Spleen (tissue), 11 donors: ENCODE results near the gene PROK1. TPM values are rescaled to one million over a fixed set of nuclear protein-coding genes. Genes with fewer than 3 reads are reported as not detected.

Source experiments
- DNase-seq: peaks from one replicate; pipeline ENCODE4 v3.0.0-alpha.2; 2020
- H3K27ac ChIP-seq, 8 donors: fragments of 200-600 bp; sonication (generic) in 7 of 8; 1 replicate in 4 of 8; 2 replicates in 4 of 8; pipeline versions ENCODE4 v1.5.0 to v1.8.0; 2016 to 2021; ENCODE audit warnings: inconsistent platforms in 4 of 8, mild to moderate bottlenecking in 4 of 8, moderate library complexity in 1 of 8
- H3K27me3 ChIP-seq, 7 donors: fragments of 200-600 bp; sonication (generic) in 6 of 7; replicated peaks in 1 of 7; 1 replicate in 4 of 7; 2 replicates in 3 of 7; pipeline versions ENCODE4 v1.5.0 to v1.8.0; 2016 to 2021; ENCODE audit warnings: inconsistent platforms in 3 of 7, mild to moderate bottlenecking in 1 of 7
- H3K36me3 ChIP-seq, 6 donors: fragments of 200-600 bp; sonication (generic) in 5 of 6; 1 replicate in 4 of 6; 2 replicates in 2 of 6; pipeline versions ENCODE4 v1.5.0 to v1.8.0; 2016 to 2021; ENCODE audit warnings: inconsistent platforms in 2 of 6
- H3K4me1 ChIP-seq, 6 donors: fragments of 200-600 bp; sonication (generic) in 5 of 6; 1 replicate in 3 of 6; 2 replicates in 3 of 6; pipeline versions ENCODE4 v1.5.0 to v1.8.0; 2016 to 2021; ENCODE audit warnings: inconsistent platforms in 3 of 6
- H3K4me3 ChIP-seq, 8 donors: fragments of 200-600 bp; sonication (generic) in 7 of 8; 1 replicate in 4 of 8; 2 replicates in 4 of 8; pipeline versions ENCODE4 v1.5.0 to v1.8.0; 2016 to 2021; ENCODE audit warnings: inconsistent platforms in 4 of 8, mild to moderate bottlenecking in 4 of 8, moderate library complexity in 2 of 8
- H3K9me3 ChIP-seq, 8 donors: fragments of 200-600 bp; sonication (generic) in 7 of 8; 1 replicate in 4 of 8; 2 replicates in 4 of 8; pipeline versions ENCODE4 v1.5.0 to v1.8.0; 2016 to 2021; ENCODE audit warnings: inconsistent platforms in 4 of 8
- CTCF ChIP-seq, 11 experiments: fragments of 200-600 bp in 7 of 11; fragments of 450-650 bp in 4 of 11; sonication (generic) in 4 of 11; IDR thresholded peaks in 8 of 11; conservative IDR thresholded peaks in 3 of 11; 1 replicate in 7 of 11; 2 replicates in 4 of 11; pipeline versions ENCODE4 v1.4.0 to v1.8.0; 2016 to 2021; ENCODE audit warnings: antibody characterized with exemption in 11 of 11, inconsistent platforms in 4 of 11, mild to moderate bottlenecking in 1 of 11
- POLR2A ChIP-seq, 3 donors: fragments of 450-650 bp; IDR thresholded peaks; one replicate each; pipeline ENCODE4 v1.5.1; 2017; ENCODE audit warnings: antibody characterized with exemption in 3 of 3, mild to moderate bottlenecking in 1 of 3
- POLR2AphosphoS5 ChIP-seq, 3 donors: sonication (generic); formaldehyde crosslinking; IDR thresholded peaks; one replicate each; pipeline ENCODE4 v1.5.1; 2017; ENCODE audit warnings: antibody characterized with exemption in 3 of 3
- WGBS, 5 donors: extraction: QIAGEN DNeasy Blood & Tissue Kit in 3 of 5; methylation state at CpG; one replicate each; pipeline versions ENCODE4 v1.1.5 to v1.1.7; 2013 to 2018; 5-methylcytosine and 5-hydroxymethylcytosine counted together
- intact Hi-C: fragments of 100-400 bp; cut with DNase I; formaldehyde crosslinking; loops from one replicate; pipeline ENCODE4 v1.15.0; 2023; ENCODE audit warnings: low total_unique reads
- polyA plus RNA-seq, 3 donors: library from polyadenylated mRNA; stranded (reverse); fragments of 200-250 nt; gene quantifications; one replicate each; pipeline ENCODE4 v1.2.1, GENCODE V29; 2013
- total RNA-seq, 7 donors: library from RNA; depleted of rRNA in 3 of 7; stranded (reverse); fragments of >200 nt in 3 of 7; fragmentation: NEBNext Ultra II Directional in 4 of 7; extraction: Animal tissue kit (Norgen Biotek cat#: 25700) in 4 of 7; gene quantifications; one replicate each; pipeline versions ENCODE4 v1.1.0 to v1.2.1, GENCODE V29; 2016 to 2021
- donor health status: healthy with polysubstance abuse.
- donor health status: DM: no; HTN: no; CAD: no; lungs with moderate emphysema.
- donor health status: DM: no; HTN: no; CAD: no.
- donor health status: Bipolar disorder and iron deficiency.
- donor health status: healthy.
- donor health status: DM: no; HTN: no; CAD: no.
- donor health status: DM: yes; HTN: yes; CAD: no.

PROK1 gene
- total and polyA plus RNA-seq, 10 donors: 0.07 to 2.5 (median 0.51) TPM; not detected in 3

GRCh38 chr1:110502402-110503151 is 51.6 kb downstream of the PROK1 start:
- intact Hi-C loops: no loop called here
- Histone ChIP-seq H3K4me3 (no peak overlapping the region), H3K36me3 (no peaks in the 10 kb centered on the region), H3K9me3 (no peaks in the 10 kb centered on the region), H3K4me1 (peaks cover 0 to 12% (median 2%) of the 10 kb centered on the region in 6 donors), H3K27me3 (no peaks in the 10 kb centered on the region), H3K27ac (no peak overlapping the region)
- no peak for TF ChIP-seq CTCF (IDR thresholded peaks at IDR 0.05 in 8 of 11, conservative IDR thresholded peaks at IDR 0.05 in 3 of 11)
- TF ChIP-seq POLR2A (IDR thresholded peaks at IDR 0.05): no peak
- TF ChIP-seq POLR2AphosphoS5 (IDR thresholded peaks at IDR 0.05): no peak
- 53 to 70% (median 62%) methylated on average over 8 of the region's 8 CpGs for WGBS, 5 donors
- DNase-seq: no peak

GRCh38 chr1:110503471-110503870 is 52.5 kb downstream of the PROK1 start:
- no peaks in the 10 kb centered on the region for H3K9me3 ChIP-seq
- H3K27me3 ChIP-seq: no peaks in the 10 kb centered on the region
- no peak overlapping the region for H3K27ac ChIP-seq
- no peak overlapping the region for H3K4me3 ChIP-seq
- intact Hi-C loops: no loop called here
- H3K4me1 ChIP-seq: peaks cover 0 to 19% (median 3%) of the 10 kb centered on the region in 6 donors
- TF ChIP-seq POLR2A (IDR thresholded peaks at IDR 0.05) (no peak), CTCF (IDR thresholded peaks at IDR 0.05 in 8 of 11, conservative IDR thresholded peaks at IDR 0.05 in 3 of 11) (no peak), POLR2AphosphoS5 (IDR thresholded peaks at IDR 0.05) (no peak)
- no peak for DNase-seq
- whole genome bisulfite sequencing, 5 donors: 82 to 91% (median 88%) methylated on average over 5 of the region's 5 CpGs
- H3K36me3 ChIP-seq: no peaks in the 10 kb centered on the region

- TF ChIP-seq POLR2AphosphoS5 (IDR thresholded peaks at IDR 0.05): no peak
- TF ChIP-seq POLR2A (IDR thresholded peaks at IDR 0.05): no peak
- TF ChIP-seq CTCF (IDR thresholded peaks at IDR 0.05 in 8 of 11, conservative IDR thresholded peaks at IDR 0.05 in 3 of 11): no peak
- Histone ChIP-seq H3K4me3 (no peak overlapping the region), H3K36me3 (no peaks in the 10 kb centered on the region), H3K27ac (no peak overlapping the region), H3K27me3 (no peaks in the 10 kb centered on the region), H3K4me1 (peaks cover 0 to 21% (median 5%) of the 10 kb centered on the region in 6 donors), H3K9me3 (no peaks in the 10 kb centered on the region)
- intact Hi-C loops: no loop called here
- no peak for DNase-seq
- WGBS, 5 donors: 65 to 84% (median 74%) methylated on average over 2 to 7 of the region's 7 CpGs
Observed at GRCh38 chr1:110504226-110504625, 53.3 kb downstream of the PROK1 start.

- TF ChIP-seq POLR2AphosphoS5 (IDR thresholded peaks at IDR 0.05) (no peak), POLR2A (IDR thresholded peaks at IDR 0.05) (no peak), CTCF (IDR thresholded peaks at IDR 0.05 in 8 of 11, conservative IDR thresholded peaks at IDR 0.05 in 3 of 11) (no peak)
- intact Hi-C loops: no loop called here
- H3K27ac ChIP-seq: no peak overlapping the region
- H3K36me3 ChIP-seq: no peaks in the 10 kb centered on the region
- H3K4me3 ChIP-seq: no peak overlapping the region
- peaks cover 0 to 21% (median 5%) of the 10 kb centered on the region in 6 donors for H3K4me1 ChIP-seq
- no peaks in the 10 kb centered on the region for H3K9me3 ChIP-seq
- WGBS, 5 donors: 38 to 70% (median 62%) methylated on average over 3 of the region's 3 CpGs
- H3K27me3 ChIP-seq: no peaks in the 10 kb centered on the region
- no peak for DNase-seq
Observed at GRCh38 chr1:110505596-110505995, 54.6 kb downstream of the PROK1 start.
